NCI-H146 treated with DMSO at 0.1 percent for 48 hours (cell line): Measurements from ENCODE around the gene GSK3B.
"Not testable (repeated sequence)": the region's sequence is repeated elsewhere in the genome, so short reads cannot be mapped to it uniquely, and the experiment has no call there.

ENCODE experiments used
- DNase-seq: peaks from one replicate; lab custom pipeline; 2025; ENCODE audit not compliant: unreplicated experiment; lab: John Stamatoyannopoulos, UW

The GSK3B gene

GRCh38 chr3:120057626-120058025, 36.6 kb downstream of the GSK3B start:
- no peak for DNase-seq

- no peak for DNase-seq
These were observed 37.2 kb downstream of the GSK3B start for GRCh38 chr3:120057029-120057428.

DNA sequence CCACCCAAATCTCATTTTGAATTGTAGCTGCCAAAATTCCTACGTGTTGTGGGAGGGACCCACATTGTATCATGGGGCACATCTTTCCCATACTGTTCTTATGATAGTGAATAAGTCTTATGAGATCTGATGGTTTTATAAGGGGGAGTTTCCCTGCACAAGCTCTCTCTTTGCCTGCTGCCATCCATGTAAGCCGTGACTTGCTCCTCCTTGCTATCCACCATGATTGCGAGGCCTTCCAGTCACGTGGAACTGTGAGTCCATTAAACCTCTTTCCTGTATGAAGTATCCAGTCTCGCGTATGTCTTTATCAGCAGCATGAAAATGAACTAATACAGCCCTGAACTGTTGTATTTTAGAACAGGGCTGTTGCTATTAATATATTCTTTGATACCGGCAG, 40.6 kb downstream of the GSK3B start:
- not testable (repeated sequence) for DNase-seq

DNA sequence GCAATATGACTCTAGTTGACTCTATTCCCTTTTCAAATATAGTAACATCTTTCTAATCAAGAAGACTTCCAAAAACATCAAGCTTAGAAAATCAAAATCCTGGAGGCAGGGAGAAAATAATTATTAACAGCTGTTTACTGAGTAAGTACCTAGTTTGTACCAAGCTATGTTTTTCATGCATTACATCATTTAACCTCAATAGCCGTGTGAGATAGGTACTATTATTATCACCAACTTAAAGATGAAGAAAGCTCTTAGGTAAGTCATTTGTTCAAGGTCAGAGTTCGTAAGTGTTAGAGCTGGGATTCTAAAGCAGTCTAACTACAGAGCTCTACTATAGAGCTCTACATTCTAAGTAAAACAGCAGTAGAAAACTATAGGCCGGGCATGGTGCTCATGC, 41.6 kb downstream of the GSK3B start:
- no peak for DNase-seq

GRCh38 chr3:120052225-120052624, 42.0 kb downstream of the GSK3B start:
- no peak for DNase-seq

DNA sequence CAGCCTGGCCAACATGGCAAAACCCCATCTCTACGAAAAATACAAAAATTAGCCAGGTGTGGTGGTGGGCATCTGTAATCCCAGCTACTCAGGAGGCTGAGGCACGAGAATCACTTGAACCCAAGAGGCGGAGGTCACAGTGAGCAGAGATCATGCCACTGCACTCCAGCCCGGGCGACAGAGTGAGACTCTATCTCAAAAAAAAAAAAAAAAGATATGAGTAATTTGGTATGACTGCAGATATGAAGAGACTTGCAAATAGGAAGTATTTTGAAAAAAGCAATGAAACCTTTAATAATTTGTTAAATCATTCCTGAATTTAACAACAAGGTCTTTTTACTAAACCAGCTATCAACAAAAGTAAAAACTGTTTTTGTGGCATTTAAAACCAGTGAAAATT, 42.7 kb downstream of the GSK3B start:
- not testable (repeated sequence) for DNase-seq

DNA sequence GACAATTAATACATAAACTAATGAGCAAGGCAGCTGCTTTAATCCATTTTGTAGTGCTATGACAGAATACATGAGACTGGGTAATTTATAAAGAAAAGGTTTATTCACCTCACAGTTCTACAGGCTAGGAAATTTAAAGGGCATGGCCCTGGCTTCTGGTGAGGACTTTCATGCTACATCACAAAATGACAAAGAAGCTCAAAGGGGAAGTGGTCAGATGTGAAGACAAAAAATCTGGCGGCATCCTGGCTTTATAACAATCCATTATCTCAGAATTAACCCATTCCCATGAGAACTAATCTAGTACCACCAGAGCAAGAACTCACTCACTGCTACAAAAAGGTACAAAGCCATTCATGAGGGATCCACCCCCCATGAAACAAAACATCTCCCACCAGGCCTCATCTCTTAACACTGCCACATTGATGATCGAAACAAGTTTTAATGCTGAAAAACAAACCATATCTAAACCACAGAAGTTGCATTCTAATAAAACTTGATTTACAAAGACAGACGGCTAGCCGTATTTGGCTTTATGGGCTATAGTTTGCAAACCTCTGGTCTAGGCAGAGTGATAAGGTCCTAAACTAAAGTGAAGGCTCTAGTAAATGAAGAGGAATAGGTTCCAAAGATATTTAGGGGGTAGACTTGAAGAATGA, 44.2 kb downstream of the GSK3B start:
- no peak for DNase-seq

- no peak for DNase-seq
These were observed 45.2 kb downstream of the GSK3B start for GRCh38 chr3:120049072-120049471.

DNA sequence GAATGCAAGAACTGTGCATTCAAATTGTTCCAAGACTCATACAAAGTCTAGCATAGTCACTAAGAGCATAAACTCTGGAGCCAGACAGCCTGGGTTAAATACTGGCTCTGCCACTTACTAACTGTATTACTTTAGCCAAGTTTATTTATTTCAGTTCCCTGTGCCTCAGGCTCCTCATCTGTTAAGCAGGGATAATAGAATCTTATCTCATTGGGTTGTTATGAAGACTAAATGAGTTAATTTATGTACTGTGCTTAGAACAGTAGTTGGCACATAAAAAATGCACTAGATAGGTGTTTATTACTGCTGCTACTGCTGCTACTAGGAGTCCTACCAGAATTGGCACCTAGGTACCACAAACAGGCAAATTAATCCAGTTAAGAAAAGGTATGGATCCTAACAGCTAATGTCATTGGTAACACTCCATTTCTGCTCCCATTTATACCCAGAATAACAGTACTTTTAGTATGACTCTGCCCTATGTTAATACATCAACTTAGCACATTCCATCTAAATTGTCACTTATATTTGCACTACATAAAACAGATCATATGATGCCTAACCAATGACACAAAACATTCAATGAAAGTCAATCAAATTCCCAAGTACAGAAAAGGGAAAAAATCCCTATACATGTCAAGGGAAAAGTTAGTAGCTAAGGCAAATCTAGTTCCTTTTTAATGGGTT, 45.7 kb downstream of the GSK3B start:
- no peak for DNase-seq

DNA sequence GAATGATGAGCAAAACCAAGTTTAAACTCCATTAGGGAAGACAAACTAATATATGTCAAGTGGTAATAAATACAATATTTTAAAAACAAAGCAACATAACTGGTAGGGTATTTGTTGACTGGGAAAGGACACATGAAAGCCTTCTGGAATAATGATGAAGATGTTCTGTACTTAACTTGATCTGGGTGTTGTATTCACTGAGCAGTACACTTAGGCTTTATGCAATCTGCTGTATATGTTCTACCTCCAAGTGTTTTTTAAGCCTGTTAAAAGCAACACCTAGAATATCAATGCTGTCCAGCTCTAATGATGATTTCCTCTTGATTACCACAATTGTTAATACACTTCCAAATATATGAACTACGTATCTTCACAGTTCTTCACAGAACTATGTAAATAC, 46.6 kb downstream of the GSK3B start:
- DNase-seq = no peak

- no peak for DNase-seq
These were observed 53.4 kb downstream of the GSK3B start for GRCh38 chr3:120040813-120041377.

GRCh38 chr3:120039642-120040610, 54.3 kb downstream of the GSK3B start:
- no peak for DNase-seq

DNA sequence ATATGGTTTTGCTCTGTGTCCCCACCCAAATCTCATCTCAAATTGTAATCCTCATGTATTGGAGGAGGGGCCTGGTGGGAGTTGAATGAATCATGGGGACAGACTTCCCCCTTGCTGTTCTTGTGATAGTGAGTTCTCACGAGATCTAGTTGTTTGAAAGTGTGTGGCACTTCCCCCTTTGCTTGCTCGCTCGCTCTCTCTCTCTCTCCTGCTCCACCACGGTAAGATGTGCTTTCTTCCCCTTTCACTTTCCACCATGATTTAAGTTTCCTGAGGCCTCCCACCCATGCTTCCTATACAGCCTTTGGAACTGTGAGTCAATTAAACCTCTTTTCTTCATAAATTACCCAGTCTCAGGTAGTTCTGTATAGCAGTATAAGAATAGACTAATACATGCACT, 60.7 kb downstream of the GSK3B start:
- no peak for DNase-seq

- DNase-seq = no peak
These were observed 62.7 kb downstream of the GSK3B start for GRCh38 chr3:120031561-120031960.

DNA sequence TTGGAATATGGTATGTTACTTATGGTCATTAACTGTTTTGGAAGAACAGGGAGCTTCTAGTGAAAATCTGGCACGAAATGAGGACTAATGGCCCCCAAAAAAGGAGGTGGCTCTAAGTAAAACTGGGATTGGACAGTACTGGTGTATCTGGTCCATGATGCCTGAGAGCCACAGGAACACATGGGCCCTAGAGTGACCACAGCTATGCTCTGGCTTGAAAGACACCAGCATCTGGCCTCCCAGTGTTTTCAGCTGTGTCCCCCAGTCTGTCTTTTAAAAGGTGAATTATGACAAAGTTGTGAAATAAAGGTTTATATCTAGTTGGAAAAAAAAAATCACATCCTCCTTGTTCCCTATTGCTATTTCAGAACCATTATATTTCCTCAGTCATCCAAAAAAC, 64.5 kb downstream of the GSK3B start:
- no peak for DNase-seq

GRCh38 chr3:120028271-120029047, 65.8 kb downstream of the GSK3B start:
- no peak for DNase-seq

GRCh38 chr3:120027226-120027625, 67.0 kb downstream of the GSK3B start:
- DNase-seq = no peak

DNA sequence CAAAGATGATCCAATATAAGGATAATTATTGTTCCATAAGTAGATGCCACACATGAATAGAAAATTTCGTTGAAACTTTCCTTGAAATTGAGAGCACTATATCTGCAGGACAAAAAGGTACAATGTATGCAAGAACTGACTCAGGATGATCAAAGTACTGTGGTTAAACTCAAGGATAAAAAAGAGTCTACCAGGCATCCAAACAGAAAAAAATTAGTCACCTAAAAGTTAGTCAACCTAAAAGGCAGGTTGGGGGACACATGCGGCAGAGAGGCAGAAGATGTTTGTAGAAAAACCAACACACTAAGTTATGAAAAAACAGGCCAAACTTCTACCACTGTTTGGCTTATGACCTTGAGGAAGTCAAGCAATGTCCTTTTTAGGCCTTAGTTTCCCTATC, 68.7 kb downstream of the GSK3B start:
- no peak for DNase-seq

- DNase-seq = no peak
These were observed 70.1 kb downstream of the GSK3B start for GRCh38 chr3:120024103-120024502.

- DNase-seq = no peak
These were observed 71.5 kb downstream of the GSK3B start for GRCh38 chr3:120022729-120023128.

GRCh38 chr3:120021523-120021922, 72.7 kb downstream of the GSK3B start:
- no peak for DNase-seq
